Trophoblast cell (in vitro differentiated cells and primary cell): Measurements from ENCODE around the gene F2RL1.
A peak's percentile ranks its signal among the peaks of the same experiment; 100 is the strongest.

Source experiments
- DNase-seq, 2 donors: peaks; one replicate each; pipeline ENCODE4 v3.0.0-alpha.2; 2016
- H2AFZ ChIP-seq: 2 replicates; pipeline ENCODE4 v1.6.1; 2013; ENCODE audit warnings: low read length, moderate library complexity, mild to moderate bottlenecking; ENCODE audit not compliant: insufficient read depth, poor library complexity
- H2AK5ac ChIP-seq: 2 replicates; pipeline ENCODE4 v1.6.1; 2013; ENCODE audit warnings: mild to moderate bottlenecking, low read length
- H2BK120ac ChIP-seq: 2 replicates; pipeline ENCODE4 v1.6.1; 2013; ENCODE audit warnings: low read length, mild to moderate bottlenecking, moderate library complexity; ENCODE audit not compliant: insufficient read depth, poor library complexity
- H2BK12ac ChIP-seq: 2 replicates; pipeline ENCODE4 v1.6.1; 2013; ENCODE audit warnings: mild to moderate bottlenecking, low read length, moderate library complexity
- H2BK5ac ChIP-seq: 2 replicates; pipeline ENCODE4 v1.6.1; 2013; ENCODE audit warnings: low read length, low read depth, moderate library complexity, mild to moderate bottlenecking; ENCODE audit not compliant: poor library complexity
- H3K14ac ChIP-seq: 2 replicates; pipeline ENCODE4 v1.6.1; 2013; ENCODE audit warnings: mild to moderate bottlenecking, low read length
- H3K18ac ChIP-seq: 2 replicates; pipeline ENCODE4 v1.6.1; 2013; ENCODE audit warnings: mild to moderate bottlenecking, low read length
- H3K23ac ChIP-seq: 2 replicates; pipeline ENCODE4 v1.6.1; 2013; ENCODE audit warnings: low read length
- H3K27ac ChIP-seq: 2 replicates; pipeline ENCODE4 v1.5.1; 2013; ENCODE audit warnings: low read depth, mild to moderate bottlenecking, inconsistent platforms, low read length, moderate library complexity
- H3K27me3 ChIP-seq: 2 replicates; pipeline ENCODE4 v1.6.1; 2013; ENCODE audit warnings: inconsistent platforms, mild to moderate bottlenecking, low read length, moderate library complexity; ENCODE audit not compliant: insufficient read depth
- H3K36me3 ChIP-seq, 2 experiments: 1 replicate in 1 of 2; 2 replicates in 1 of 2; pipeline ENCODE4 v1.6.1; 2013; ENCODE audit warnings: low read length in 2 of 2, mild to moderate bottlenecking in 2 of 2, moderate library complexity in 1 of 2; ENCODE audit not compliant: insufficient read depth in 2 of 2, control insufficient read depth in 1 of 2
- H3K4ac ChIP-seq: 2 replicates; pipeline ENCODE4 v1.6.1; 2013; ENCODE audit warnings: low read depth, mild to moderate bottlenecking, low read length, moderate library complexity
- H3K4me1 ChIP-seq, 2 experiments: 1 replicate in 1 of 2; 2 replicates in 1 of 2; pipeline ENCODE4 v1.6.1; 2013; ENCODE audit warnings: low read length in 2 of 2, mild to moderate bottlenecking in 2 of 2, moderate library complexity in 1 of 2; ENCODE audit not compliant: insufficient read depth in 2 of 2, control insufficient read depth in 1 of 2
- H3K4me2 ChIP-seq: 2 replicates; pipeline ENCODE4 v1.6.1; 2013; ENCODE audit warnings: inconsistent platforms, mild to moderate bottlenecking, low read length, moderate library complexity
- H3K4me3 ChIP-seq: 2 replicates; pipeline ENCODE4 v1.5.1; 2013; ENCODE audit warnings: mild to moderate bottlenecking, low read depth, low read length, inconsistent platforms
- H3K79me1 ChIP-seq: one replicate; pipeline ENCODE4 v1.6.1; 2013; ENCODE audit warnings: low read length
- H3K79me2 ChIP-seq: 2 replicates; pipeline ENCODE4 v1.6.1; 2013; ENCODE audit warnings: low read length, mild to moderate bottlenecking; ENCODE audit not compliant: control insufficient read depth, insufficient read depth, poor library complexity
- H3K9ac ChIP-seq: 2 replicates; pipeline ENCODE4 v1.6.1; 2013; ENCODE audit warnings: mild to moderate bottlenecking, low read length
- H3K9me3 ChIP-seq: 2 replicates; pipeline ENCODE4 v1.6.1; 2013; ENCODE audit warnings: low read depth, mild to moderate bottlenecking, control low read depth, inconsistent platforms, low read length; ENCODE audit not compliant: insufficient read depth
- H4K12ac ChIP-seq: 2 replicates; pipeline ENCODE4 v1.6.1; 2013; ENCODE audit warnings: low read depth, mild to moderate bottlenecking, low read length, moderate library complexity
- H4K8ac ChIP-seq: 2 replicates; pipeline ENCODE4 v1.6.1; 2013; ENCODE audit warnings: low read depth, mild to moderate bottlenecking, low read length, moderate library complexity
- H4K91ac ChIP-seq: one replicate; pipeline ENCODE4 v1.6.1; 2013; ENCODE audit warnings: low read depth, mild to moderate bottlenecking, low read length, moderate library complexity
- WGBS: extraction: QIAGEN DNeasy Blood & Tissue Kit; methylation state at CpG from one replicate; pipeline ENCODE4 v1.1.7; 2013; ENCODE audit warnings: missing lambda C conversion rate; ENCODE audit not compliant: insufficient read length, insufficient coverage; ENCODE audit errors: extremely low coverage; 5-methylcytosine and 5-hydroxymethylcytosine counted together

F2RL1 gene

GRCh38 chr5:76816110-76816831 lies 2.6 kb upstream of the F2RL1 start:
- H3K23ac ChIP-seq = no peak overlapping the region
- H3K4ac ChIP-seq = no peak overlapping the region
- no peak overlapping the region for H2BK5ac ChIP-seq
- peaks cover 7% of the 10 kb centered on the region for H3K79me1 ChIP-seq
- no peak overlapping the region for H2BK120ac ChIP-seq
- WGBS = no CpG with 5 or more reads among the region's 3 CpGs
- H3K14ac ChIP-seq = no peak overlapping the region
- H2AK5ac ChIP-seq = no peak overlapping the region
- no peaks in the 10 kb centered on the region for H3K9me3 ChIP-seq
- peaks cover 2% of the 10 kb centered on the region for H3K79me2 ChIP-seq
- no peak overlapping the region for H4K91ac ChIP-seq
- no peak overlapping the region for H4K12ac ChIP-seq
- H3K18ac ChIP-seq = no peak overlapping the region
- H3K4me1 ChIP-seq = peaks cover 12 to 13% of the 10 kb centered on the region in 2 experiments
- no peaks in the 10 kb centered on the region for H3K36me3 ChIP-seq
- H3K4me3 ChIP-seq = no peak overlapping the region
- no peak for DNase-seq
- H2AFZ ChIP-seq = no peak overlapping the region
- H4K8ac ChIP-seq = no peak overlapping the region
- H2BK12ac ChIP-seq = no peak overlapping the region
- no peaks in the 10 kb centered on the region for H3K27me3 ChIP-seq
- no peak overlapping the region for H3K4me2 ChIP-seq
- H3K27ac ChIP-seq = no peak overlapping the region
- no peak overlapping the region for H3K9ac ChIP-seq

GRCh38 chr5:76819851-76820525 lies 1.2 kb downstream of the F2RL1 start:
- no peak overlapping the region for H3K27ac ChIP-seq
- DNase-seq = peak in 1 of 2 donors; percentile 13

DNA sequence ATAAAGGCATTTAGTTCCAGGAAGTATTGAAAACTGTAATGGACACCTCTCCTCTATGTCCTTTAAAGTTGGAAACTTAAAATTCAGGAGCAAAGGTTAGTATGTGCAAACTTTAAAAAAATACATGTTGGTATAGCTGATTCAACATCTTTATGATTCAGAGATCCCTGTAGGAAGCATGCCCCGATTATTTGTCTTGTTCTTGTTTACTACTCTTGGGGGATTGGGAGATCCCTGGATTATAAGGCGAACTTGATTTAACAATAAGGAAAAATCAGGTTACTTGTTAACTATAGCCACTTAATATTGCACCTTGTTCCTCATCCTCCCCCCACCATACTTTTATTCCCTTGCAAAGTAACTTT lies 1.7 kb downstream of the F2RL1 start:
- H2BK5ac ChIP-seq = no peak overlapping the region

More at GRCh38 chr5:76819851-76820525, 1.2 kb downstream of the F2RL1 start:
- peak overlapping the region; percentile 47 for H3K4ac ChIP-seq
- no peaks in the 10 kb centered on the region for H3K27me3 ChIP-seq
- H2AK5ac ChIP-seq = no peak overlapping the region
- H4K91ac ChIP-seq = peak overlapping the region; percentile 4
- H4K12ac ChIP-seq = peak overlapping the region; percentile 6
- peak overlapping the region; percentile 100 for H3K4me2 ChIP-seq
- H3K9me3 ChIP-seq = no peaks in the 10 kb centered on the region
- peak overlapping the region; percentile 41 for H2AFZ ChIP-seq
- no peaks in the 10 kb centered on the region for H3K36me3 ChIP-seq
- peak overlapping the region; percentile 5 for H2BK12ac ChIP-seq
- peaks cover 2% of the 10 kb centered on the region for H3K79me2 ChIP-seq
- H3K4me1 ChIP-seq = peaks cover 12 to 13% of the 10 kb centered on the region in 2 experiments
- peak overlapping the region; percentile 82 for H3K4me3 ChIP-seq
- peaks cover 7% of the 10 kb centered on the region for H3K79me1 ChIP-seq
- H2BK120ac ChIP-seq = no peak overlapping the region
- peak overlapping the region; percentile 54 for H4K8ac ChIP-seq
- peak overlapping the region; percentile 77 for H3K18ac ChIP-seq
- peak overlapping the region; percentile 25 for H3K14ac ChIP-seq
- WGBS = no CpG with 5 or more reads among the region's 31 CpGs
- no peak overlapping the region for H3K9ac ChIP-seq
- H3K23ac ChIP-seq = no peak overlapping the region
- no peak overlapping the region for H2BK5ac ChIP-seq

DNA sequence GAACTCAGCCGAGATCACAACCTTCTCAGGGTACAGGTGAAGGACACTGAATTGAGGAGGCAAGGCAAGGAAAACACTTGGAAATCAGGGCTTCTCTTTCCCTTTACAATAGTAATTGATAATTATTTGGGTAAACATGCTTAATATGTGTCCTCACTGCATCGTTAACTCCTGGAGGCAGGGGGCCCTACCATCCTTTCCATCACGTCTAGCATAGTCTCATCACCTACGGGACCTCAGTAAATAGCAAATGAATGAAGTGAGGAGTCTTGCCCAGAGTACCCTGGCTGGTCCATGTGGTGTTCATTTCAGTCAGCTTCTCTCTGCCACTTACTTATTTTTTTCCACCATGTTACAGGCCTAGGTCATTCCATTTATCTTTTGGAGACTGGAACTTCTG lies 2.3 kb downstream of the F2RL1 start:
- no peak overlapping the region for H3K14ac ChIP-seq
- no peak overlapping the region for H3K4me2 ChIP-seq
- H4K91ac ChIP-seq = no peak overlapping the region
- H4K12ac ChIP-seq = no peak overlapping the region
- no peak overlapping the region for H3K18ac ChIP-seq
- no peaks in the 10 kb centered on the region for H3K36me3 ChIP-seq
- peaks cover 2% of the 10 kb centered on the region for H3K79me2 ChIP-seq
- no peaks in the 10 kb centered on the region for H3K9me3 ChIP-seq
- H3K4me1 ChIP-seq = peaks cover 12 to 13% of the 10 kb centered on the region in 2 experiments
- H3K27me3 ChIP-seq = no peaks in the 10 kb centered on the region
- H3K23ac ChIP-seq = no peak overlapping the region
- H3K4ac ChIP-seq = no peak overlapping the region
- H2BK120ac ChIP-seq = no peak overlapping the region
- no peak overlapping the region for H4K8ac ChIP-seq
- DNase-seq = no peak
- no peak overlapping the region for H3K4me3 ChIP-seq
- H3K27ac ChIP-seq = no peak overlapping the region
- H3K9ac ChIP-seq = no peak overlapping the region
- H2BK5ac ChIP-seq = no peak overlapping the region
- H3K79me1 ChIP-seq = peaks cover 7% of the 10 kb centered on the region
- WGBS = no CpG with 5 or more reads among the region's 4 CpGs
- H2BK12ac ChIP-seq = no peak overlapping the region
- no peak overlapping the region for H2AFZ ChIP-seq
- no peak overlapping the region for H2AK5ac ChIP-seq

More for the DNA sequence above, 1.7 kb downstream of the F2RL1 start:
- H3K36me3 ChIP-seq = no peaks in the 10 kb centered on the region
- H3K18ac ChIP-seq = no peak overlapping the region
- H2BK12ac ChIP-seq = no peak overlapping the region
- no peaks in the 10 kb centered on the region for H3K9me3 ChIP-seq
- H2BK120ac ChIP-seq = no peak overlapping the region
- no peak overlapping the region for H4K8ac ChIP-seq
- H3K23ac ChIP-seq = no peak overlapping the region
- H3K9ac ChIP-seq = no peak overlapping the region
- no peak overlapping the region for H3K4me2 ChIP-seq
- no peak overlapping the region for H4K91ac ChIP-seq
- H3K27me3 ChIP-seq = no peaks in the 10 kb centered on the region
- peaks cover 7% of the 10 kb centered on the region for H3K79me1 ChIP-seq
- H3K4me3 ChIP-seq = no peak overlapping the region
- no peak overlapping the region for H2AK5ac ChIP-seq
- no peak for DNase-seq
- no CpG with 5 or more reads among the region's 2 CpGs for WGBS
- H4K12ac ChIP-seq = no peak overlapping the region
- peaks cover 12 to 13% of the 10 kb centered on the region in 2 experiments for H3K4me1 ChIP-seq
- H3K14ac ChIP-seq = no peak overlapping the region
- no peak overlapping the region for H3K4ac ChIP-seq
- H2AFZ ChIP-seq = no peak overlapping the region
- peaks cover 2% of the 10 kb centered on the region for H3K79me2 ChIP-seq
- no peak overlapping the region for H3K27ac ChIP-seq
